RPMI7951 (cell line): ENCODE data around the gene UGT1A3. TPM values are rescaled to one million over a fixed set of nuclear protein-coding genes. Genes with fewer than 3 reads are reported as not detected.
"Not testable (repeated sequence)": the region's sequence is repeated elsewhere in the genome, so short reads cannot be mapped to it uniquely, and the experiment has no call there.

Experiments
- DNase-seq: peaks from one replicate; pipeline ENCODE4 v3.0.0-alpha.2; 2012; ENCODE audit warnings: low read depth
- total RNA-seq: library from RNA; depleted of rRNA; stranded (reverse); fragments of >200 nt; shearing (Covaris generic); gene quantifications from 2 replicates; pipeline ENCODE4 v1.2.3, GENCODE V29; 2014; rRNA removed

UGT1A3 gene
- not detected in 2 replicates for total RNA-seq

DNA sequence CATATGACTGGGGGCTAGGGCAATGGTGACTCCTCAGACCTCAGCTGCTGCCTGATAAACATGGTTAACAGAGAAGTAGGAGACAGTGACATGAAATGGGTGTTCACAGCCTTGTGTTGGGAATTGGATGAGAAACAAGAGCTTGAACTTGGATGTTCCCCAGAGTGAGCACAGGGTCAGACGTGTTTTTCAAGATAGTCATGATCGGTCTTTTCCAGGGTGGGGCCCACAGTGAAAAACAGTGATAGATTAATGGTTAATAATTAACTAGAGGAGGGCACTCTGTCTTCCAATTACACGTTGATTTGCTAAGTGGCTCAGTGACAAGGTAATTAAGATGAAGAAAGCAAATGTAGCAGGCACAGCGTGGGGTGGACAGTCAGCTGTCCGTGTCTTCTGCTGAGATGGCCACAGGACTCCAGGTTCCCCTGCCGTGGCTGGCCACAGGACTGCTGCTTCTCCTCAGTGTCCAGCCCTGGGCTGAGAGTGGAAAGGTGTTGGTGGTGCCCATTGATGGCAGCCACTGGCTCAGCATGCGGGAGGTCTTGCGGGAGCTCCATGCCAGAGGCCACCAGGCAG is at the start of gene UGT1A3:
Gene UGT1A3 (plus strand): TSS at position 320 of the 579 bp plus-strand sequence. CDS start 85 bp downstream, at position 405.
- DNase-seq: no peak

DNA sequence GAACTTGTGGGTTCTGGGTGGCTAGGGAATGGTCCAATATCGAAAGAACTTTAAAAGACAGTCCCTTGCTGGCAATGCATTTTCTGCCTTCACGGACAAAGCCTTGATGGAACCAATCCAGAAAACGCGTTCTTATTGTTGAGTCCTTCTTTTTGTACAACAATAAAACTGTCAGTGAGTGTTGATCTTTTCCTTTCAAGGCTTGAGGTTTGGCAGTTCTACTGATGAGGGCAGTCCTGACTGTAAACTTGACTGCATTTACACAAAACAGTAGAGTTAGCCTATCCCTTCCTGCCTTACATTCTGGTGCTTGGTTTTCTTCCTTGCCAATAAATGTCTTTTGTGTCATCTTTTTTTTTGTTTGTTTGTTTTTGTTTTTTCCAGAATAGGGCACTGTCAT is 49.6 kb upstream of the UGT1A3 start:
- DNase-seq: no peak

DNA sequence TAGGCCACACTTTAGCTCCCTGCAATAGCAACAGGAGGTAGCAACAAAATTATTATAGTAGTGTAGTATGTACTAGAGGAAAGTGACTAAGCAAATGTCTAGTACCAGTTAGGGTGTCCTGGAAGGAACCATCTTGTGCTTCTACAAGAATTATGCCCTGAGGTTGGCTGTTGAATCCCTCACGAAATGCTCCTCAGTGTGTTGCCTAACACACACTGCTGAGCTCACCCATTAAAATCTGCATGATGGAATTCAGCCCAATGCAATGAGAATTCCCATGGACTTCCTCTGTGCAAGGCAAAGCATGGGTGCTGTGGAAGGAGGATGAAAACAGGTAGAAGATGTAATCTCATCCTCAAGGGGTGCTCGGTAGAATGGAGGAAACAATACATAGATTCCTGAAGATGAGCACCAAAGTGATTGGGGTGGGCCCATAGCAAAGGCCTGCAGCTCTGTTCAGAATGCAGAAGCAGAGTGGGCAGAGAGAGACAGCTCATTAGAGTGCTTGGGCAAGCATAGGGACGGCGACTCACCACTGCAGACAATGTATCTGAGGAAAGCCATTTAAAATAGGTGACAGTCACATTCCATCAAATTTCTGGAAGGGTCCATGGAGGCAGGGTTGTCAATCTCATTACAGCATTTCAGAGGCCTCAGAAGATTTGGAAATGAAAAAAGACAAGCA is 48.3 kb upstream of the UGT1A3 start:
- DNase-seq: no peak

DNA sequence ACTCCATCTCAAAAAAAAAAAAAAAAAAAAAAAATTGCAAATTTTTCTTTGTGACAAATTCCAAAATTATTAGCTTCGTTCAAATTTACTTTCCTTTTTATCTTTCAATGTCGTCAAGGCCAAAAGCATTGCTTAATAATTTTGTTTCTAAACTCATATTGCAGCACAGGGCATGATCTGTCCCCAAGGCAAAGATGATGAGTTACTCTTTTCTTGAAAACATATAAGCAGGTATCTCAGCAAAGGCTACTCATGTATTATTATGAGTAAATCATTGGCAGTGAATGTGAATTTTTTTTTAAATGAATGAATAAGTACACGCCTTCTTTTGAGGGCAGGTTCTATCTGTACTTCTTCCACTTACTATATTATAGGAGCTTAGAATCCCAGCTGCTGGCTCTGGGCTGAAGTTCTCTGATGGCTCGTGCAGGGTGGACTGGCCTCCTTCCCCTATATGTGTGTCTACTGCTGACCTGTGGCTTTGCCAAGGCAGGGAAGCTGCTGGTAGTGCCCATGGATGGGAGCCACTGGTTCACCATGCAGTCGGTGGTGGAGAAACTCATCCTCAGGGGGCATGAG is 47.2 kb upstream of the UGT1A3 start, which contains the start of gene UGT1A7:
Gene UGT1A7 (plus strand): TSS at position 381 of the 579 bp plus-strand sequence. CDS start 37 bp downstream, at position 418.
- no peak for DNase-seq

DNA sequence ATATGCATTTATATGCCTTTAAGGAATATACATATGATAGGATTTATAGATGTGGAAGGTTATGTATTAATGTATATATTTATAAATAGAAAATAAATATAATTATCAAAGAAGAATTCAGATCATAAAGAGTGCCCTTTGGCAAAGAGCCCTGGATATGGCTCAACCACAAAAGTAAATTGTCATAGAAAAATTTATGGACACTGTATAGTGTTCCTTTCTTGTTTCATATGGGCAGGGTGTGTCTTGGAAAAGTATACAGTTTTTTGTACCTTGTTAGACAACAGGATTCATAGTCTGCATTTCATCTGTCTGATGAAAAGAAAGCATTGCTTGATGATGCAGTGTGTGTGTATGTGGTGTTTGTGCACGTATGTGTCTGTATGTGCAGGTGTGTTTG is 44.2 kb upstream of the UGT1A3 start:
- no peak for DNase-seq

DNA sequence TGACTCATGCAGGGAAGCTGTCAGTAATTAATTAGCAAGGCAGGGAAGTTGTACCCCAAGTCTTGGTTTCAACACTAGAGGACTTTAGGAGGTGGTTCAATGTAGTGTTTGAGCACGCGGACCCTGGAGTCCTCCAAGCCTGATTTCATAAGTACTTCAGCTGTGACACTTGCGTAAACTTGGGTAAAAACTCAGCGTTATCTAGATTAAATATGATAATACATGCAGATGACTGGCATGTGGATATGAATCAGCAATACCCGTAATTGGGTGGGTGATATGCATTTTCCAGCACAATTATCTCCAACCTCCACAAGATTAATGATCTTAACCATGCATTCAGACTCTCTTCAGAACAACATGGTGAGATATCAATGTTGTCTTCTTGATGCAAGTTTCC is 41.9 kb upstream of the UGT1A3 start:
- no peak for DNase-seq

DNA sequence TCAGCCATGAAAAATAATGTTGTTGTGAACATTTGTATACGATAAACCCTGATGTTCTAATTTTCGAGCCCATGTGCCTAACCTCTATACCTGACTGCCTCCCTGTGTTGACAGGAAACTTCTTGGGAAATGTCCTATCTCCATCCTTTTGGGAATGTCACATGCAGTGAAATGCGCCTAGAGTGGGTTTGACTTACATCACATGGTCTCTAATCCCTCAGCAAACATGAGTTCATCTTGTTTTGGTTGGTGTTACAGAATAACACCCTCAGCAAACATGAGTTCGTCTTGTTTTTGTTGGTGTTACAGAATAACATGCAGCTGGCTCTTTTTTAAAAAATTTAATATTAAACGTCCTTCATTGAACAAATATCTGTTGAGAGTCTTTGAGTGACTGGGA is 40.5 kb upstream of the UGT1A3 start:
- no peak for DNase-seq

DNA sequence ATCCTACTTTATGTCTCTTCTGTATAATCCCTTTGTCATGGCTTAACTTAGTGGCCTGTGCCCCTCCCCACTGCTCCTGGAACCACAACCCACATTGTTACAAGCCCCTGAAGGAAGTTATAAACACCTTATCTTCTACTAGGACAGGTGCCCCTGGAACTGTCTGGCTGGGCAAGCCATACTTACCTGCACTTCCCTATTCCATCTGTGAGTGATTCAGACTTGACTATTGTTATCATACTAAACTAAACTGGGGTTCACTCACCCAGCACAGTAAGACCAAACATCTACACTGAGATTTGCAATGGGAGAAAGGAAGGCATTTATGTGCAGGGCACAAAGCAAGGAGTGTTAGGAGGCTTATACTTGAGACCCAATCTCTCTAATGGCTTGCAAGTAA is 39.8 kb upstream of the UGT1A3 start:
- DNase-seq: no peak

DNA sequence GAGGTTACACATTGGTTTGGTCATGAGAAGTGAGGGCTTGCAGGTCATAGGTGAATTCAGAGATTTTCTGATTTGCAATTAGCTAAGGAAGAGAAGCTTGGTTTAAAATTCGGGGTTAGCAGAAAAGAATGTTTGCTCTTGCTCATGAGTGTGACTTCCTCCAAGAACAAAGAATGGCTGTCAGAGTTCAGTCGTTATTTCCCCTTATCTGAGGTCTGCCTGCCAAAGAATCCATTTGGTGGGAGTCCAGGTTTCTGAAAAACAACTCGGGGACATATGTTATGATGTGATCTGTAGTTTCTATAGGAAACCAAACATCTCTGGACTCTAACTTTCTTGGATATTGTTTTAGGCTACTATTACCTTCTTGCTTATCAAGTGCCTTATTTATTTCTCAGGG is 39.3 kb upstream of the UGT1A3 start:
- peak; percentile 14 for DNase-seq

DNA sequence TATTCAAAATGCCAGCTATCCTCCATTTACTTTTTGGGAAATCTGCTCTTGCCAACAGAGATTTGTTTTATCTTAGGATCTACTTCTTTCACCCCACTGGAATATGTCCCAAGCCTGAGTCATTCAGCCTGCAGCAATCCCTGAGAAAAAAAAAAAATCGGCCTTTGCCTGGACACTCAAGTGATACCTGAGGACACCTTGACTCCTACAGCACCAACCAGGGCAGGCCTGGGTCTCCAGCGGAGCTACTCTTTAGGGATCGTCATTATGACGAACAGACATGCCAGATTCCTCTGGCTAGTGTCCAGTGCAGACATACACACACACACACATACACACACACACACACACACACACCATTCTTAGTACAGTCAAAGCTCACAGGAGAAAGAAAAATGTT is 38.4 kb upstream of the UGT1A3 start:
- peak; percentile 60 for DNase-seq

DNA sequence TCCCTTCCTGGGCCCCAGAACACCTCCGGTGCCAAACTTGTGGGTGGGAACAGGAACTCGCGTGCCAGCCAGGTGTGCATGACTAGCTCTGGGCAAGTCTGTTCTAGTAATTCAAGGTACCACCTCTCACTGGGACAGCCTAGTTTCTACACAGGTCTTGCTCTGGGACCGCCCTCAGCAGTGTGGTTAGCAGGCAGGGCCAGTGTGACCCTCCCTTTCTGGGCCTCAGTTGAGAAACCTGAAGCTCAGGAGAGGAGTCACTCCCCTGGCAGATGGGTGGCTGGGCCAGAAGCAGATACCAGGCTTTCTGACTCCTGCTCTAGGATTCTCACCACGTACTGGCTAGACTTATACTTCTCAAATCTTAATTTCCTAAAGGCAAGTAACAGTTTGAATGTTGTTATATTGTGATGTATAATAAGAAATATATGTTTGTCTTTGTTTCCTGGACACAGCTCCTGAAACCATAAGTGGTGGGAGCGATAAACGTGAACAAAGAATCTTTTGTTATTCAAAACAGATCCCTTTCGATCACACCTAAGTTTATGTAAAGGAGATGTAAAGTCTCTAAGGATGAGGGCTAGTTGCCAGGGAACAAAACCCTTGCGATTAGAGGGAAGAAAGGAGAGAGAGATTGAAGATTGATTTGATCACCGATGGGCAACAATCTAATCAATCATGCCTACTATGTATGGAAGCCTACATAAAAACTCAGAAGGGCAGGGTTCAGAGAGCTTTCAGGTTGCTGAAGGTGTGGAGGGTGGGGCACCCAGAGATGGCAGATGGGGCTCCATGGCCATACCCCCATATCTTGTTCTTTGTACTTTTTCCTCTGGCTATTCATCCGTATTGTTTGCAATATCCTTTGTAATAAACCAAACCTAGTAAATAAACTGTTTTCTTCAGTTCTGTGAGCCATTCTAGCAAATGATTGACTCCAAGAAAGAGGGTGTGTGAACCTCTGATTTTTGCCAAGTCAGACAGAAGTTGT is 37.1 kb upstream of the UGT1A3 start:
- no peak for DNase-seq

DNA sequence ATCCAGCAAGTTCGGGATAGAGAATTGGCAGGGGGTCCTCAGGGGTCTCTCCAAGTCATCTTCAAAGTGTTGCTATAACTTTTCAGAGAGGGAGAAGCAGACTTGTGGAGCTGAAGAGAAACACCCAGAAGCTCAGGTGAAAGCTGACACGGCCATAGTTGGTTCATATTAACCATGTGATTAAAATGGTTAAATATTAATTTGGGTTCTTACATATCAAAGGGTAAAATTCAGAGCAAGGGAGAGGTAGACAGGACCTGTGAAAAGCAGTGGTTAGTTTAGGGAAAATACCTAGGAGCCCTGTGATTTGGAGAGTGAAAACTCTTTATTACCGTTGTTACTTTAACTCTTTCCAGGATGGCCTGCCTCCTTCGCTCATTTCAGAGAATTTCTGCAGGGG is 36.2 kb upstream of the UGT1A3 start, which contains the start of gene UGT1A6:
Gene UGT1A6 (plus strand): TSS at position 243 of the 400 bp plus-strand sequence. CDS start 115 bp downstream, at position 358.
- no peak for DNase-seq

DNA sequence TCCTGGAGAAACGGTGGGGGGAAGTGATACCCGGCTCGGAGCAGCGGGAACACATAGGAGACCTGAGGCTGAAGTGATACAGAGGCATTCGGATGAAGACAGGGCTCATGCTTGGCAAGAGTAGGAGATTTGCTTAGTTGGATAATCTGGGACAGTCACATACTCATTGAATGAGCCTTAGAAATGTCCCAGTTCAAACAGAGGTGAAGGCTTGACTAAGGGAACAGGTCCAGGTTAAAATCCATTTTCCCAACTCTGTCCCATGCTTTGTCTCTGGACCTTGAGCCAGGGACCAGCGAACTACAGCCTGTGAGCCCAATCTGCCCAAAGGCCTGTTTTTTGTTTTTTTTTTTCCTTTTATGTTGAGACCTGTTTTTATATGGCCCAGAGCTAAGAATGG is 34.9 kb upstream of the UGT1A3 start:
- no peak for DNase-seq

DNA sequence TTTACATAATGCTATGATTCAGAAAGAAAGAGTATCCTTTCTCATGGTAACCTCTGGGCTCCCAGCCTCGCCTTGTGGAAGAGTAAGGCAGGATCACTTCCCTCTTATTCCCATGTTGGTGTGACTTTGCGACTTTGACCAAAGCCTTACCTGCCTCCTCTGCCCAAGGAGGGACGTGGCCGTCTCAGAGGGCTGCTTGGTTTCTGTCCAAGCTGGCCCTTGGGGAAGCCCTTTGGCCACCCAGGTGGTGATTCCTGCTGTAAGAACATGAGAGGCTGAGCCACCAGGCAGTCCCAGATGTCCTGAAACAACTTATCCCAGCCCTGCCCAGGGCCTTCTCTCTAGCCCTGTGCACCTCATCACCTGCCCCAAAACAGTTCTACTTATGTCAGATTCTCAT is 30.1 kb upstream of the UGT1A3 start:
- no peak for DNase-seq

DNA sequence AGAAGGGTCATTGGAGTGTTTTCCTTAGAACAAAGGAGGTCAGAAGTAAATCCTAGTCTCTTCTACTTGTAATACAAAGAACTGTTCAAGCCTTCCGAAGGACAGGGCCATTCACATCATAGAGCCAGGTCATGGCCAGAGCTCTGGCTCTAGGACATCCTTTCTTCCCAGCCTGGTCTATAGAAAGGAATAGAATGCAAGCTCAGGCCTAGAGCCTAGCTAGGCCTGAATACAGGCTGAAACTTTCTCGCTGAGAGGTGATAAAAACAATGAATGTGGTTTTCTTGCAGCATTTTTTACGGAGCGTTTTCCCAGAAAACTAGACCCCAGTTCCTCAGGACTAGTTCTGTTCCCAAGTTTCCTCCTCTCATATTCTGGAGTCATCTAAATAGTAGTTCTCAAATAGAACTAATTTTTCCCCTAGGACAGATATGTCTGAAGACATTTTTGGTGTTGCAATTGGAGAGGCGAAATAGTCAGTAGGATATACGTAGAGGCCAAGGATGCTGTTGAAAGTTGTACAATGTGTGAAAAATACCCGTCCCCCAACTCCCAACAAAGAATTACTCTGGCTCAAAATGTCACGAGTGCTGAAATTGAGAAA is 29.3 kb upstream of the UGT1A3 start:
- no peak for DNase-seq

DNA sequence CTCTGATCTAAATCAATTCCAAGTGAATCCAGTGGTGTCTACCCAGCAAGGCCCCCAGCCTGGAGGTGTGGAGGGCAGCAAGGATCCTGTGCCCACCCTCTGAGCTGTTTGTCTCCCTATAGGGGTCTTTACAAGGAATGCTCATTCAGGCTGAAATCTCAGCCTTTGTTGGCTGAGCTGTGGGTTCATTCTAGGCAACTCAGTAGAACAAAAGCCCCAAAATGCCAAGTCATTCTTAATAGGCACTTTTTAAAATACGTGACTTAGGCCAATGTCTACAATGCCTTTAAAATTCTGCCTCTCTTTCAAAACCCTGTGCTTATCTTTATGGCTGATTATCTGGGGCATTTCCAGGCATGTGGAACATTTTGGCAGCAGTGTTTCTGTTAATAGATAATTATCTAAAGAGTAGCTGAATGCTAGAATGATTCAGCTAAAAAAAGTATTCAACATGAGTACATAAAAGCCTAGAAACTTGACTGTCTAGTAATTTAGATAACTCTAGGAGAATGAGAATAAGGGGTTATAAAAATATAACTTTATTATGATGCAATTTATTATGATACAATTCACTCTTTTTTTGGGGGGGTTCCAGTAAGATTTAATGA is 28.7 kb upstream of the UGT1A3 start:
- peak; percentile 81 for DNase-seq

DNA sequence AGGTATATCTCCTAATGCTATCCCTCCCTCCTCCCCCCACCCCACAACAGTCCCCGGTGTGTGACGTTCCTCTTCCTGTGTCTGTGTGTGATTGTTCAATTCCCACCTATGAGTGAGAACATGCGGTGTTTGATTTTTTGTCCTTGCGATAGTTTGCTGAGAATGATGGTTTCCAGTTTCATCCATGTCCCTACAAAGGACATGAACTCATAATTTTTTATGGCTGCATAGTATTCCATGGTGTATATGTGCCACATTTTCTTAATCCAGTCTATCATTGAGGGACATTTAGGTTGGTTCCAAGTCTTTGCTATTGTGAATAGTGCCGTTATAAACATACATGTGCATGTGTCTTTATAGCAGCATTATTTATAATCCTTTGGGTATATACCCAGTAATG is 28.0 kb upstream of the UGT1A3 start:
- DNase-seq: not testable (repeated sequence)

DNA sequence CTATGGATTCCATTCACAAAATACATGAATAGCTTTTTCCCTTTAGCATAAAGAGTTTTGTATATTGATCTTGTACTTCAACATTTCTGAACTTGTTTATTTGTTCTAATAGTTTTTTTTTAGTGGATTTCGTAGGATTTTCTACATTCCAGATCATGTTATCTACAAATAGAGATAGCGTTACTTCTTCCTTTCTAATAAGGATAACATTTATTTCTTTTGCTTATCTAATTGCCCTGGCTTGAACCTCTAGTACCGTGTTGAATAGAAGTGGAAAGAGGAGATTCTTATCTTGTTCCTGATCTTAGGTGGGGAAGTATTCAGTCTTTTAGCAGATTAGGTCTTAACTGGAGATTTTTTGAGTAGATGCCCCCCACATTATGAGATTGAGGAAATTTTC is 26.6 kb upstream of the UGT1A3 start:
- no peak for DNase-seq

DNA sequence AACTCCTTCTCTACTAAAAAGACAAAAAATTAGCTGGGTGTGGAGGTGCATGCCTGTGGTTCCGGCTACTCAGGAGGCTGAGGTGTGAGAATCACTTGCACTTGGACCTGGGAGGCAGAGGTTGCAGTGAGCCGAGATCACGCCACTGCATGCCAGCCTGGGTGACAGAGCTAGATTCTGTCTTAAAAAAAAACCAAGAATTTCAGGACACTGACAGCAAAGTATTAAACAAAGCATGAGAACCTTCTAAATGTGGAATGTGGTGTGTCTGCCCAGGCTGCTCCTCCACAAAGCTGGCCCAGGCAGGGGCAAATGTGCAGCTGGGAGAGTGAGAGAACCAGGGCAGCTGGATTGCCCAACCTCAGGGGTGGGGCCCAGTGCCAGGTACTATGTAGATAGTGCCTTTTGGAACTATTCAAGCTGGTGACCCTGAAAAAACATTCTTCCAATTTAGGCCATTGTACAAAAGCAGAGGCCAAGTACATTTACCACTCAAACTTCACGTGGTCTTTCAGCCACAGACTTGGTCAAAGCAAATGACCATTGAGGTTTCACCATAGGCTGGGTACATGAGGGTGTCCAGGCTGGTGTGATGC is 22.8 kb upstream of the UGT1A3 start:
- peak; percentile 49 for DNase-seq

DNA sequence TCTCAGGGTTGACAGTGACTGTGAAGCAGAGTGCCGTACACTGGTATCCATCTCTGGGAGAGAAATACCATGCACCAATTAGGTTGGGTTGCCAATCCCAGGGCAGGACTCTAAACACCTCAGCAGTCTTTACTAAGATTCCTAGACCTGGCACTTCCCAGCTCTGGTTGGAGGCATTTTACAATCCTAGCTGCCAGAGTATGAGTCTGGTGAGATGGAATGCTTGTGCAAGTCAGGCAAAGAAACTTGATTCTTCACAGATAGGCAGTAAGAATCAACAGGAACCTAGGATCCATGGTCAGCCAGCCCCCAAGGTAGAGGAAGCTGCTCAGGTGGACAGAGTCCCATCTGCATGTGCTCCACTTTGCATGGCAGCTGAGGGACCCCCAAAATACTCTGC is 22.1 kb upstream of the UGT1A3 start:
- DNase-seq: peak; percentile 50
